Activated T-helper 2 cell treated with anti-CD3 and anti-CD28 coated beads, Interferon-gamma antibody, Interleukin-2, Interleukin-4, amounts not matched to agents 10 μg/mL and 5 μg/mL and 100 μg/mL, durations not matched to agents 14 hours and 24 hours and 36 hours (primary cell): ENCODE data around the gene PDPK1. TPM values are rescaled to one million over a fixed set of nuclear protein-coding genes. Genes with fewer than 3 reads are reported as not detected.
"Not testable (repeated sequence)": the region's sequence is repeated elsewhere in the genome, so short reads cannot be mapped to it uniquely, and the experiment has no call there.

Source experiments
- DNase-seq: peaks from one replicate; pipeline ENCODE4 v3.0.0; 2021; ENCODE audit warnings: low spot score
- H3K27ac Mint-ChIP-seq: one replicate; pipeline ENCODE4 v1.8.0; 2021; ENCODE audit warnings: mixed read lengths
- H3K27me3 Mint-ChIP-seq: one replicate; pipeline ENCODE4 v1.8.0; 2021; ENCODE audit warnings: low read depth, mixed read lengths
- H3K36me3 Mint-ChIP-seq: one replicate; pipeline ENCODE4 v1.8.0; 2021; ENCODE audit warnings: low read depth, mixed read lengths
- H3K4me1 Mint-ChIP-seq: one replicate; pipeline ENCODE4 v1.8.0; 2021; ENCODE audit warnings: low read depth, mixed read lengths
- H3K4me3 Mint-ChIP-seq: one replicate; pipeline ENCODE4 v1.8.0; 2021; ENCODE audit warnings: low read depth, mild to moderate bottlenecking, moderate library complexity, mixed read lengths
- H3K9me3 Mint-ChIP-seq: one replicate; pipeline ENCODE4 v1.8.0; 2021; ENCODE audit warnings: mixed read lengths
- intact Hi-C: fragments of 100-400 bp; cut with micrococcal nuclease; formaldehyde crosslinking; loops from one replicate; pipeline ENCODE4 v1.15.1; 2023
- total RNA-seq: library from RNA; stranded (reverse); gene quantifications from 2 replicates; pipeline ENCODE4 v1.2.3, GENCODE V29; 2022

Gene PDPK1
- total RNA-seq, 1 donor from 2014 or later = 45.7 TPM

GRCh38 chr16:2644754-2645453, 107.1 kb downstream of the PDPK1 start:
- H3K36me3 Mint-ChIP-seq, H3K27me3 Mint-ChIP-seq, H3K4me3 Mint-ChIP-seq, intact Hi-C loops, H3K27ac Mint-ChIP-seq, DNase-seq, H3K9me3 Mint-ChIP-seq, H3K4me1 Mint-ChIP-seq: not testable (repeated sequence)

- intact Hi-C loops, DNase-seq, H3K4me3 Mint-ChIP-seq, H3K4me1 Mint-ChIP-seq, H3K36me3 Mint-ChIP-seq, H3K9me3 Mint-ChIP-seq, H3K27me3 Mint-ChIP-seq, H3K27ac Mint-ChIP-seq: not testable (repeated sequence)
These were observed 113.5 kb downstream of the PDPK1 start for GRCh38 chr16:2651268-2651871.

Other genes with a start within 250 kb of the PDPK1 start
- gene ABCA3, start 197.3 kb upstream of the PDPK1 start, total RNA-seq = 11.1 and 12.5 TPM in 2 replicates
- 48.4 and 48.9 TPM in 2 replicates for gene CCNF, start 108.6 kb upstream of the PDPK1 start, total RNA-seq
- 31.8 and 34.6 TPM in 2 replicates for gene TEDC2, start 77.9 kb upstream of the PDPK1 start, total RNA-seq
- gene NTN3, start 66.7 kb upstream of the PDPK1 start, total RNA-seq = 0.28 TPM in 1 of 2 replicates, not detected in the other
- 19.6 and 21.4 TPM in 2 replicates for gene TBC1D24, start 62.9 kb upstream of the PDPK1 start, total RNA-seq
- gene ATP6V0C, start 24.1 kb upstream of the PDPK1 start, total RNA-seq = 114 and 119 TPM in 2 replicates
- 29.3 and 30.1 TPM in 2 replicates for gene AMDHD2, start 17.6 kb upstream of the PDPK1 start, total RNA-seq
- gene CEMP1, start 6.6 kb upstream of the PDPK1 start, total RNA-seq = 0.25 TPM in 1 of 2 replicates, not detected in the other
- gene KCTD5, start 144.5 kb downstream of the PDPK1 start, total RNA-seq = 65.5 and 68.5 TPM in 2 replicates
- gene PRSS27, start 182.2 kb downstream of the PDPK1 start, total RNA-seq = 1.8 and 2.1 TPM in 2 replicates
- gene SRRM2, start 214.6 kb downstream of the PDPK1 start, total RNA-seq = 694 and 701 TPM in 2 replicates
- gene ELOB, start 239.3 kb downstream of the PDPK1 start, total RNA-seq = 242 and 252 TPM in 2 replicates
- not detected in 2 replicates for gene PRSS33, start 249.5 kb downstream of the PDPK1 start, total RNA-seq